Epithelial cell of alveolus of lung (primary cell): ENCODE data around the gene PTPN22. TPM values are rescaled to one million over a fixed set of nuclear protein-coding genes. Genes with fewer than 3 reads are reported as not detected.

Source experiments
- total RNA-seq: library from RNA; depleted of rRNA; stranded (reverse); fragments of >200 nt; gene quantifications from 2 replicates; pipeline ENCODE4 v1.2.1, GENCODE V29; 2015

PTPN22 gene
- 0.16 and 1.3 TPM in 2 replicates for total RNA-seq

GRCh38 chr1:113871597-113872113 is at the start of gene PTPN22:
Gene PTPN22 (minus strand): TSS chr1:113871712.

DNA sequence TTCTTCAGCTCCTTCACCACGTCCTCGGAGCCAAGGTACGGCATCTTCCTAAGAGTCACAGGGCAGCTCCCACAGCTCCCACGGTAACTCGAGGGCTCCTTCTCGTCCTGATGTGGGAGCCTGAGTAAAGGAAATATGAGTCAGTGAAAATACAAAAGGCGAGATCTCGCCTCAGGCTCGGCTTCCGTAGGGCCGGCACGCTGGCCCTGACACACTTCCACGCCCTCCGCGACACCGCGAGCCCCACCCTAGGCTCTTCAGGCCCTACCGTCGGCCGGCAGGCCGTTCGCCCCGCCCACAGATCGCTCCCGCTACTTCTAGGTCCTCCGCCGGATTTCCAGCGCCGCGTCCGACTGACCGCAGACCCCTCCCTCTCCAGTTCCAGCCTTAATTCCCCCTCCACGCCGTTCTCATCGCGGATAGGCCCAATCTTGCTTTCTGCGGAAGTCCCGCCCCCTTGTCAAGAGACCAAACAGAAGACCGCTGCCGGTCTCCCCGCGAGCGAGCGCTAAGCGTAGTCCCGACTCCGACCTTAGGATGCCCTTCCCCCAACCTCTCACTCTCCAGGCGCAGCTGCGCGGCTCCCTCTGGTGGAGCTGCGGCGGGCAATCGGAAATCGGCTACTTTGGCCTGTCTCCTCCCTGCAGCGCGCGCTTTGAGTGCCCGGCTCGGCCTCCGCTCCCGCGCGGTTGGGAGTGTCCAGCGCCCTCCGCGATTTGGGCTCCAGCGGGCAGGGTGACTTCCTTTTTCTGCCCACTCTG is 33.3 kb upstream of the PTPN22 start, which contains the start of the genes AP4B1 and DCLRE1B:
TSS of gene AP4B1 (minus strand) at position 126 of the 761 bp plus-strand sequence. CDS start at position 44, 82 bp downstream.
TSS of gene DCLRE1B (plus strand) at position 653 of the 761 bp plus-strand sequence. CDS start 261 bp downstream, outside the sequence.

DNA sequence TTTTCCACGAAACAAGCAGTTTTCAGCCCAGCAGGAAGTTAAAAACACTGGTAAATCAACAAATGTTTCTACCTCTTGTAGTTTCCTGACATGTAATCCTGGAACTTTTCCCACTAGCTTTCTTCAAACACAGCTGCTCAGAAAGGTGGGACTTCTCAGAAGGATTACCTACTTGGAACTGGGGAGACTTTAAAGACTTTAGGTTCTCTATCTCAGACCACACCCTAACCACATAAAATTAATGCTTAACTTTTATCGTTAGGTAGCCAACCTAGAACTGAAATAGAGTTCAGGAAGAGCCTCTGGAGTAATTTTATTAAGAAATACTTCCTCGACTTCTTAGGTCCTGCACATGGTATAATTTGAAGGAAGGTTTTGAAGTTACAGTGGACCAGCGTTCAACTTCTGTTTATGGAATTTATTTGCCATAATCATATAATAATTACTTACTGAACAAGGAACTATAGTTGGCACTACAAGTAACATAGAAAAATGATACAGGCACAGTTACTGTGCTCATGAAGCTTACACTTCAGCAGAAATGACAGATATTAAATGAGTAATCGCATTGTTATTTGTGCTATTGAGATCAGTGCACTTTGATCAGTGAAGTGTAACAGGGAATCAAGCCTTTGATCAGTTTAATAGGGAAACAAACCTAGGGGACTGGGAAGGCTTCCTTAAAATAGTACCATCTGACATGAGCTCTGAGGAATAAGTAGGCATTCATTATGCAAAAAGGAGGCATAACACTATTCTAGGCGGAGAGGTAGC is 16.1 kb upstream of the PTPN22 start, which contains the start of gene BCL2L15:
TSS of gene BCL2L15 (minus strand) at position 180 of the 774 bp plus-strand sequence. CDS start 206 bp downstream, outside the sequence.

GRCh38 chr1:113811888-113812660 is 59.4 kb downstream of the PTPN22 start, which contains the start of gene RSBN1:
Gene RSBN1 (minus strand): TSS chr1:113812476. CDS start chr1:113812412, 64 bp downstream.

Other genes starting within 250 kb of the PTPN22 start
- gene PHTF1, start 112.2 kb downstream of the PTPN22 start, total RNA-seq = 21.6 and 28.4 TPM in 2 replicates
- gene RSBN1, start 59.2 kb downstream of the PTPN22 start, total RNA-seq = 5.8 and 19.1 TPM in 2 replicates
- under 0.01 TPM in 1 of 2 replicates, not detected in the other for gene BCL2L15, start 15.9 kb upstream of the PTPN22 start, total RNA-seq
- gene AP4B1, start 33.1 kb upstream of the PTPN22 start, total RNA-seq = 8.8 and 9.4 TPM in 2 replicates
- 8.6 and 9.6 TPM in 2 replicates for gene DCLRE1B, start 33.6 kb upstream of the PTPN22 start, total RNA-seq
- 24.3 and 26.7 TPM in 2 replicates for gene HIPK1, start 57.6 kb upstream of the PTPN22 start, total RNA-seq
- gene OLFML3, start 107.8 kb upstream of the PTPN22 start, total RNA-seq = 97.4 and 98.5 TPM in 2 replicates